ENCODE measurements around the gene SUPT20HL2.
"Not testable (repeated sequence)": the region's sequence is repeated elsewhere in the genome, so short reads cannot be mapped to it uniquely, and the experiment has no call there.

Gene SUPT20HL2

DNA sequence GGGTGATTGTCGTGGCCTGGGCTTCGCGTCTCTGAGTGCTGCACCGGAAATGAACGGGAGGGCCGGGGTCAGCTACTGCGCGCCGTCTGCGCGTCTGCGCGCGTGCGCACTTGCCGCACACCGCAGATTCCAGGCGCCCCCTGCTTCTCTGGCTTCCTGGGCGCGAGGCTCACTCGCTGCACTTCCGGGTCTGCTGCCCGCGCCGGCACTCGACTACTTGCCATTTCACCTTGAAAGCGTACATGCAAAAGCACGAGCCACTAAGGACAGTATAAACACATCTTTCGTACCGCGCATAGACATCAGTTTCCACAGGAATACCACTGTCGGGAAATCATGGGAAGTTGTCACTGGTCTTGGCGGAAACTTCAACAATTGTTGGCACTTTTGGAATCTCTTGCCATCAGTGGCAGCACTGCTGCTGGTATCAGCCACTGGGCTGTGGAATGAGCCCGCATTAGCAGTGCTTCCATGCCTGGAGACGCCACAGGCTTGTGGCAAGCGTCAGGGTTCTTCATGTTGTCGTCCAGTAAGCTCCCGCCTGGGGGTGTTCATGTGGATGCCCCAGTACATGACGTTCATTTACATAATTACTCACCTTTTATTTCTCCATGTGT is at the start of gene SUPT20HL2:
Gene SUPT20HL2, minus strand, starts transcription at position 51 of the 617 bp plus-strand sequence. CDS start 754 bp downstream, outside the sequence.
- DNase-seq (ENCODE audit: low read depth) = no peak

DNA sequence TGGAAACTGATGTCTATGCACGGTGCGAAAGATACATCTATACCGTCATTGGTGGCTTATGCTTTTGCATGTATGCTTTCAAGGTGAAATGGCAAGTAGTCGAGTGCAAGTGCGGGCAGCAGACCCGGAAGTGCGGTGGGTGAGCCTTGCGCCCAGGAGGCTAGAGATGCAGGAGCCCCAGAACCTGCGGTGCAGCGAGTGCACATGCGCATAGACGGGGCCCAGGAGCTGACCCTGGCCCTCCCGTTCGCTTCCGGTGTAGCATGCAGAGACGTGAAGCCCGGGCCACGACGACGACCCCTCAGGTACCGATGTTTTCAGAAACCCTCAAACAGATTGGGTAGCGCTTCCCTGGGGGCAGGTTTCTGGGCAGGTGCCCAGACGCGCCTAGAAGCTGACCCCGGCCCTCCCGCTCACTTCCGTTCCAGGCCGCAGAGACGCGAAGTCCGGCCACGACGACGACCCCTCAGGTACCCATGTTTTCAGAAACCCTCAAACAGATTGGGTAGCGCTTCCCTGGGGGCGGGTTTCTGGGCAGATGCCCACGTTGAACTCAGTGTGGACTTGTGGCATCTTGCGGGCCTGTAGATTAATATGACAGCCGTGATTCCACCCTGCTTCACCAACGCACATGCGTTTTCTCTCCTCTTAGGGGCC is 48.3 kb upstream of the SUPT20HL2 start:
- not testable (repeated sequence) for DNase-seq (ENCODE audit: low read depth)

GRCh38 chrX:24360272-24360671 is 46.4 kb upstream of the SUPT20HL2 start, which contains the start of gene SUPT20HL1:
TSS of gene SUPT20HL1 (plus strand) at chrX:24360639. CDS start at chrX:24362761, 2,122 bp downstream.
- DNase-seq (ENCODE audit: low read depth) = no peak

- no peak for DNase-seq (ENCODE audit: low read depth)
These were observed 43.2 kb upstream of the SUPT20HL2 start for GRCh38 chrX:24357106-24357505.

- no peak for DNase-seq (ENCODE audit: low read depth)
These were observed 41.2 kb upstream of the SUPT20HL2 start for GRCh38 chrX:24355095-24355494.

GRCh38 chrX:24350217-24350616 is 36.3 kb upstream of the SUPT20HL2 start:
- no peak for DNase-seq (ENCODE audit: low read depth)

- no peak for DNase-seq (ENCODE audit: low read depth)
These were observed 34.0 kb upstream of the SUPT20HL2 start for GRCh38 chrX:24347881-24348280.

DNA sequence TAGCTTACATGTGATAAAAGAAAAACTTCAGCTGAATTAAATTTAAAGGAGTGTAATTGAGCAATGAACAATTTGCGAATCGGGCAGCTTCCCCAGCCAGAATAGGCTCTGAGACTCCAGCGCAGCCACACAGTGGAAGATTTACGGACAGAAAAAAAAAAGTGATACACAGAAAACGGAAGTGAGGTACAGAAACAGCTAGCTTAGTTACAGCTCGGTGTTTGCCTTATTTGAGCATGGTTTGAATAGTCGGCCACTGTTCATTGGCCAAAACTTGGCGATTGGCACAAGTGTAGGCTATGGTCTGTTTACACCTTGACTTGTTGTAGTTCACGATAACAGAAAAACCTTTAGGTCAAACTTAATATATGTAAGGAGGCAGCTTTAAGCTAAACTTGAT is 29.9 kb upstream of the SUPT20HL2 start:
- DNase-seq (ENCODE audit: low read depth) = no peak

GRCh38 chrX:24341795-24342194 is 27.9 kb upstream of the SUPT20HL2 start:
- DNase-seq (ENCODE audit: low read depth) = no peak

- no peak for DNase-seq (ENCODE audit: low read depth)
These were observed 26.6 kb upstream of the SUPT20HL2 start for GRCh38 chrX:24340501-24340900.

GRCh38 chrX:24339911-24340310 is 26.0 kb upstream of the SUPT20HL2 start:
- no peak for DNase-seq (ENCODE audit: low read depth)

GRCh38 chrX:24335871-24336270 is 22.0 kb upstream of the SUPT20HL2 start:
- no peak for DNase-seq (ENCODE audit: low read depth)

- no peak for DNase-seq (ENCODE audit: low read depth)
These were observed 20.6 kb upstream of the SUPT20HL2 start for GRCh38 chrX:24334461-24334860.

- no peak for DNase-seq (ENCODE audit: low read depth)
These were observed 19.5 kb upstream of the SUPT20HL2 start for GRCh38 chrX:24333371-24333770.

- DNase-seq (ENCODE audit: low read depth) = no peak
These were observed 19.0 kb upstream of the SUPT20HL2 start for GRCh38 chrX:24332878-24333277.

DNA sequence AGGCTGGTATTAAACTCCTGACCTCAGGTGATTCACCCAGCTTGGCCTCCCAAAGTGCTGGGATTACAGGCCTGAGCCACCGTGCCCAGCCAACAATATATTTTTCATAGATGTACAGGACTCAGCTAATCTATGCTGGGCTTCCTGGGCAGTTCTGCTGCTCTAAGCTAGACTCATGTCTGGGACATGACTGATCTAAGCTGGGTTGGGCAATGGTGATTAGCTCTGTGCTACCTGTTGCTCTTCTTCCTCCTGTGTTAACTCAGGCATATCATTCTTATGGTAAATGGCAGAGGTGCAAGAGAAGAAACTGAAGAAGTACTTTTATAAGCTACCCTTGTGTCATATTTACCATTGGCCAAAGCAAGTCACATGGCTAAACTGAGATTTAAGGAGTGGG is 11.4 kb upstream of the SUPT20HL2 start:
- no peak for DNase-seq (ENCODE audit: low read depth)

- DNase-seq (ENCODE audit: low read depth) = no peak
These were observed 8.0 kb upstream of the SUPT20HL2 start for GRCh38 chrX:24321741-24322395.

DNA sequence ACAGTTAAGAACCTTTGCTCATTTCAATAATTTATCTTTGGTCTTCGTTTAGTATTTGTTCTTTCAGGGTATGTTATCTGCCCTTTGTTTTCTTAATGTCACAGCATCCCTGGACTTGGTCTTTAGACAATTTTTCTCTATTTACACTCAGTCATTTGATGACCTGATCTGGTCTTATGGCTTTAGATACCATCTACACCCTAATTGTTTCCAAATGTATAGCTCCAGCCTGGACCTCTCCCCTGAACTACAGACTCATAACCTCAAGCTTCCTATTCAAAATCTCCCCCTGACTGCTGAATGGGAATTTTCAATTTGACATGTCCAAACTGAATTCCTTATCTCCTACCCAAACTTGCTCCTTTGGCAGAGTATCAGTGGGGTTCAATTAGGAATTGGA is 3.7 kb upstream of the SUPT20HL2 start:
- DNase-seq (ENCODE audit: low read depth) = no peak

DNA sequence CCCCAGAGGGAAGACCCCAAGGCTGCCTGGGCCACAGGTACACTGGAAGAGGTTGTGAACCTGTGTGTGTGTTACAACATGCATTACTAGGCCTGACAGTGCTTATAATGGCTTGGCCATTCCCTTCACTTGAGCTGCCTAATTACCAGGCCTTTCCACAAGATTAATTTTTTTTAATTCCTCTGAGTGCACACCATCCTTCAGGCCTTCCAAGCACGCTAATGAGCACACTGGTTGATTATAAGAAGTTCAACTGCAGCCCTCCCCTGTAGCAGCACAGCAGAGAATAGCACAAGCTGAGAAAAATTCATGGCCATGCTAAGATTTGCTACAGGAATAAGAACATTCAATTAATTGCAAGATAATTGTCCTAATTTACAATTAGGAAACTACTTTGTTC is 2.2 kb upstream of the SUPT20HL2 start:
- DNase-seq (ENCODE audit: low read depth) = no peak

GRCh38 chrX:24312249-24312607 is 1.6 kb downstream of the SUPT20HL2 start:
- not testable (repeated sequence) for DNase-seq (ENCODE audit: low read depth)

GRCh38 chrX:24311507-24312248 is 2.2 kb downstream of the SUPT20HL2 start:
- not testable (repeated sequence) for DNase-seq (ENCODE audit: low read depth)

- DNase-seq (ENCODE audit: low read depth) = not testable (repeated sequence)
These were observed 3.0 kb downstream of the SUPT20HL2 start for GRCh38 chrX:24310916-24311315.

Measured in fibroblast of the conjunctiva (primary cell).